CD4-positive, alpha-beta T cell treated with Interleukin-15 for 1 hour (primary cell): Measurements from ENCODE around the gene DNAH3.
"Not testable (repeated sequence)": the region's sequence is repeated elsewhere in the genome, so short reads cannot be mapped to it uniquely, and the experiment has no call there.

ENCODE experiments used
- DNase-seq: peaks from one replicate; pipeline ENCODE4 v3.0.0-alpha.2; 2020

Gene DNAH3

DNA sequence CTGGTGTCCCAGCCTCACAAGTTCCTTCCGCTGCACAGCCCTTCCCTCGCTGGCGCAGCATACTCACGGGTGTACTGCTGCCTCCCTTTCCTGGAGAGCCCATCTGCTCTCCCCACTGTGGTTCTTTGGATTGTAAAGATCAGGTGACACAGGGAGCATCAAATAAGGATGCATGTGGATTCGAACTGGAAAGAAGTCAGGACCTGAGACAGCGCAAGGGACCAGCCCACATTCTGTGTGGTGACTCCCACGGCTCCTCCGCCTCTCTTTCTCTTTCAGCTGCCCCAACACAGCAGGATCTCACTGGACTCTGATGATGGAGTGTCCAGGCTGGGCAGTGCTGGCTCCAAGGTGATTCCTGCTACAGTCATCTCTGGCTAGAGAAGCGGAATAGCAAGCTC is 15.9 kb upstream of the DNAH3 start:
- DNase-seq: no peak

DNA sequence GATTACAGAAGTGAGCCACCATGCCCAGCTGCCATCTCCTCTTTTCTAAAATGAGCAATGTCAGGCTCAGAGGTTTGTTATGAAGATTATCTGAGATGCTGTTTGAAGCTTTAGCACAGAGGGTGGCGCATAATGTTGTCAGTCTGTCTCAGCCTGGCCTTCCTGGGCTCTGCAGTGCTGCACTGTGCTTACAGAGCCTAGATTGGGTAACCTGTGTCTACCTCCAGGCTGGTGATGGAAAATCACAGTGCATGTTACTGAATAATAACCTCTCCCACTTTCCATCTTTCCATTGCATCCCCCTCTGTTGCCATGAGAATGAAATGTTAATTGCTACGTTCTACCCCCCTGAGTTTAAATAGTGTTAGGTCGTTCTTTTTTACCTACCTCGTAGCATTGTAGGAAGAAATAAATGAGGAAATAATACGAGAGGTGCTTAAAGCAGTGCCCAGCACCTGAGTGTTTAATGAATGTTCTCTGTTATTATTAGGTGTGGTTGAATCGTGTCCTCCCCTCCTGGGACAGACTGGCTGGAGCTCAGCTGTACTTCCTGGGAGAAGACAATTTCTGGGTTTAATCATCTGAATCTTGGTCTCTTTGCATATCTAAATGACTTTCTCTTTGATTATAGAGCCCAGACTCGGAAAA is 14.0 kb upstream of the DNAH3 start:
- no peak for DNase-seq

DNA sequence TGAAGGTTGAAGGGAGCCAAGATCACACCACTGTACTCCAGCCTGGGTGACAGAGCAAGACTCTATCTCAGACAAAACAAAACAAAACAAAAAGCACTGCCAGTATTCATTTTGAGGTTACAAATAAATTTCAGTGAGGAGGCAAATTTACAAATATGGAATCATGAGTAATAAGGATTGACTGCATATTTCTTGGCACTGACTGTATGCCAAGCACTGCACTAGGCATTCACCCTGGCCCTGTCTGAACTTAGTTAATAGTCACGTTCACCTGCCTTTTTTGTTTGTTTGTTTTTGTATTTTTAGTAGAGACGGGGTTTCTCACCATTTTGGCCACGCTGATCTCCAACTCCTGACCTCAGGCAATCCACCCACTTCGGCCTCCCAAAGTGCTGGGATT is 12.9 kb upstream of the DNAH3 start:
- DNase-seq: no peak

DNA sequence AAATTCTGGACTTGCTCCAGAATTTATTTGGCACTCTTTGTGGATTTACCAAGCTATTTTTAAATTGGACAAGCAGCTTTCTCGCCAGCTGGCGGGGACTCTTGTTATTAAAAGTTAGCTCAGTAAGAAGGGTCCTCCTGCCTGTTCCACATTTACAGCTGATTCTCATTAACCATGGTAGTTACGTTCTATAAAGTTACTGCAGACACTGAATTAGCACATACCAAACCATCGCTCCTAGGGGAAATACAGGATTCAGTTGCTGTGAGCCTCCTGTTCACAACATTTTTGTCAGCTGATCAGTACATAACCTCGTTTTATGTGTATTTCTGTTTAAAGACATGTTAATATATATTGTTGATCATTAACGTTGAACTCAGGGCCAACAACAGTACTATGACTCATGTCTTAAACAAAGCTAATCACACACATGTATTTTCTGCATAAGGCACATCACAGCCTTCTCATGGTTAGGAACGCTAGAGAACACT is 12.1 kb upstream of the DNAH3 start:
- no peak for DNase-seq

DNA sequence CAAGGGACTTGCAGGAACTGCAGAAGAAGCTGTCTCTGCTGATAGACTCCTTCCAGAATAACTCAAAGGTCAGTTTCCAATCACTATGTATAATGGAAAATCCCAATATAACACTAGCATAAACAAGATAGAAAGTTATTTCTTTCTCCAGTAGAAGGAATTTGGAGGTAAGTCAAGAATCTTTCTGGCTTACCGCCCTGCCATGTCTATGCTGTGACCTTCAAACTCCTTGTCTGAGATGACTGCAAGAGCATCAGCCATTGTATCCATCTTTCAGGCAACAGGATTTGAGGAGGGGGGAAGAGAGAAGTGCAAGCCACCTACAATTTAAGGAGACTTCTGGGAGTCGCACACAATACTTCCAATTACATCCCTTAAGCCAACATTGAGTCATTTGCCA is 10.6 kb upstream of the DNAH3 start:
- no peak for DNase-seq

DNA sequence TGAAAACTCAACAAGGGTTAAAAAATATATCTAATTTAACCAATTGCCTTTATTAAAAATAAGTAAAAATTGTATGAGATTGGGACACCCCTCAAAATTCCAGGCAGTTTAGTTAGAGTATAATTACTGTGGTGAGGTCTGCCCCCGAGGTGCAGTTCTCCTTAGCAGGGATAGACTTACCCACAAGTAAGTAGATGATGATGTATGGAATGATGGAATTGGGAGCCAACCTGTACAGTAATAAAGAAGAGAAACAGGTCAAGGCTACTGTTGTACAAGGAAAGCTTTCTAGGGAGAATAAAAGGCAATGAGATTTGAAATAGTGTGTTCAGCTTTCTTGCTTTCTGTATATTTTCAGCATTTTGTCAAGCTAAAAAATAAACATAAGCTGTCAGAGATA is 9.6 kb upstream of the DNAH3 start:
- no peak for DNase-seq

DNA sequence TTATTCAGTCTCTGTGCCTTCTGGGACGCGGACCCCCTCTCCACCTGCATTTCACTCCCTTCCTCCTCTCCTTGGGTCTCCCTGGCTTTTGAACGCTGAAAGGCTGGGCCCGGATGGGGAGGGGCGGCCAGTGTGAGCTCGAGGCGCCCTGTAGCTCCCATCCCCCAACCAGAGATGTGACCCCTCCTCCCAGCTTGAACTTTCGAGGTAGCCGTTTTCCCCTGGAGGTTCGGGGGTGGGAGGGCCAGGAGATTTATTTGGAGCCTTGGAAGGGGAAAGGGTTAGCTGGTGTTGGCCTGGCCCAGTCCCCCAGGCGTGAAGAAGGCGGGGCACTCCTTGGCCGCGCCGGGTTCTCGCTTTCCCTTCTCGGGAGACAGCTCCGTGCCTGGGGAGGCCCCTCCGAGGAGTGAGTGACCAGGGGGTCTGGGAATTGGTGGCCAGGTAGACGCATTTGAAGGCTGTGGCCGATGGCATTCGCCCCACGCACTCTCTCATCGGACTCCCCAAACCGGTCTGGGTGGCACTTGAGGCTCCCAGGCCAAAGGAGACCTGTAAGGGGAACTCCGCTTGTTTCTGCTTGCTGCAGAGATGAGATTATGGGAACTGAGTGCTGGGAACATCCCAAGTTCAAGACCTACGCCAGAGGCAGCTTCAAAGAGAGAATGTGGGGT is 8.8 kb upstream of the DNAH3 start:
- DNase-seq: no peak

DNA sequence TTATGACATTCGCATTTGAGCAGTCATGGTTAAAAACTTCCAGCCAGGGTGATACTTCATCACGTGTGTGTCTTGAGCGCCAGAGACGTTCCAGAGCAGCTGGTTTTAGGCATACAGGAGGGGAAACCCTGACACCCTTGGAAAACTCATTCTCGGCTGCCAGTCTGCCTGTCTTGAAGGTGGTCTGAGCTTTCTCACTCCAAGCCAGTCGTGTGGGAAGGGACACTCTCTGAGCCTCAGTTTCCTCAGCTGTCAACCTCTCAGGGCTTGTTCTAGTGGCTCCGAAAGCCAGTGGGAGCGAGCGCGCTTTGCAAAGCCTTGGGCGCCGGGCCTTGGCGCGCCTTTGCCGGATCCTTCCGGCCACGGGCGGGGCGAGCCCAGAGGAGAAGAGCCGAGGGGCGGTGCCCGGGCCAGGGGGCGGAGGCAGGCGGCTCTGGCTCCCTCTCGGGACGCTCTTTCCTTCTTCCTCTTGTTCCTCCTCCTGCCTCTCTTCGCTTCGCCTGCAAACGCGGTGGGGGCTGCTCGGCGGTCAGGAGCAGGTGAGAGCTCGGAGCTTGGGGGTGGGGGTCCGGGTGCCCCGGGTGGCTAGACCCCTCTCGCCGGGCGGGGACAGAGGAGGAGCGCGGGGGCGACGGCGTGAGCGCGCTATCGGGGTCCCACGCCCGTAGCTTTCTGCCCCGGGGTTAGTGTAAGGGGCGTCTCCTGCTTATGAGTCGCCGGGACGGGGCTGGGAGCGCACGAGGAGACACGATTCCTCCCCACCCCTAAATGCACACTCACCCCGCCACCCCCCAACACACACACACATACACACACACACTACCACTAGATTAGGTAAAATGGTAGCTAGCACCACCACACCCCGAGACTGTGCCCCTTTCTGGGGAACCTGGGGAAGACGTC is 7.8 kb upstream of the DNAH3 start, which contains the start of gene LDAF1:
Gene LDAF1 (plus strand): TSS at position 467 of the 903 bp plus-strand sequence. CDS start 2,509 bp downstream, outside the sequence.
- peak; percentile 69 for DNase-seq

DNA sequence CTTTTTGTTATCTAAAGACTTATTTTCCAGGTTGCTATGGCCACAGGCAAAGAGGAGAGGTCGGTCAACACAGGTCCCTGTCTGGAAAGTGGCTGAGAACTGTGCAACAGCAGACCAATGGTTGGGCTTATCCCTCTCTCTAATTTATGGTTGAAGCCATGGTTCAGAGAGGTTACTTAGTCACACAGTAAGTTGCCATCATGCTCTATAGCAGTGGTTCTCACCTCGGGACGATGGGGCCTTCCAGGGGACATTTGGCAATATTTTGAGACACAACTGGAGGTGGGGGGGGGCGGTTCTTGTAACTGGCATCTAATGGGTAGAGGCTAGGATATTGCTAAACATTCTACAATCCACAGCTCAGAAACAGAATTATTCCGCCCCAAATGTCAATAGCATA is 7.0 kb upstream of the DNAH3 start:
- DNase-seq: no peak

DNA sequence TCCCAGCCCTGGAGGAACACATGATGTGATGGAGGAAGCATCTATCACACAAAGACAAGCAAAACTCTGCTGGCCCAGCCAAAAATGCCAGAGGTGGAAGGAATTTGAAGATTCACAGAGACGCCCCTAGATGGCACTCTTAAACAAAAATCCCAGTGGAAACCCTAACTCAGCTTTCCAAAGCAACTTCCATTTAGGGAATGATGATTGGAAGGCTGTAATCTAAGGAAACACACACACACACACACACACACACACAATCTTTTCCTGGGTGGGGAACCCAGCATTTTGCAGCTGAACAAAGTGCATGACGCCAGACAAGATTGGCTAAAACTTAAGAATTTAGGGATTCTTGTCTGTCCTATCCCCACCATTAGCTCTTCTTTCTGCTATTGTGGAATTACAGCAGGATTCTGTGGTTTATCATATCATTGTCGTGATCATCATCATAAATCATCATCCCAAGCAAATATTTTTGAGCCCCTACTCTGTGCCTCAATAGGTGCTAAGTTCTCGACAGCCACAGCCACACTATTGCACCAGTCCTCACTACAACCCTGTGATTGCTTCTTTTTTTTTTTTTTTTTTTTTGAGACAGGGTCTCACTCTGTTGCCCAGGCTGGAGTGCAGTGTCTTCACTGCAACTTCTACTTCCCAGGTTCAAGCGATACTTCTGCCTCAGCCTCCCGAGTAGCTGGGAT is 6.3 kb upstream of the DNAH3 start:
- DNase-seq: no peak

DNA sequence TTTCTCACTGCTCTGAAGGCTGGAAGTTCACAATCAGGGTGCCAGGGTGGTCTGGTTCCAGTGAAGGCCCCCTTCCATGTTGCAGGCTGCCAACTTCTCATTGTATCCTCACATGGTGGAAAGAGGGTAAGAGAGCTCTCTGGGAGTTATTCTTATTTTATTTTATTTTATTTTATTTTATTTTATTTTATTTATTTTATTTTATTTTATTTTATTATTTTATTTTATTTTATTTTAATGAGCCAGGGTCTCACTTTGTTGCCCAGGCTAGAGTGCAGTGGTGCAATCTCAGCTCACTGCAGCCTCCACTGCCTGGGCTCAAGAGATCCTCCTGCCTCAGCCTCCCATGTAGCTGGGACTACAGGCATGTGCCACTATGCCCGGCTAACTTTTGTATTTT is 5.4 kb upstream of the DNAH3 start:
- DNase-seq: not testable (repeated sequence)

DNA sequence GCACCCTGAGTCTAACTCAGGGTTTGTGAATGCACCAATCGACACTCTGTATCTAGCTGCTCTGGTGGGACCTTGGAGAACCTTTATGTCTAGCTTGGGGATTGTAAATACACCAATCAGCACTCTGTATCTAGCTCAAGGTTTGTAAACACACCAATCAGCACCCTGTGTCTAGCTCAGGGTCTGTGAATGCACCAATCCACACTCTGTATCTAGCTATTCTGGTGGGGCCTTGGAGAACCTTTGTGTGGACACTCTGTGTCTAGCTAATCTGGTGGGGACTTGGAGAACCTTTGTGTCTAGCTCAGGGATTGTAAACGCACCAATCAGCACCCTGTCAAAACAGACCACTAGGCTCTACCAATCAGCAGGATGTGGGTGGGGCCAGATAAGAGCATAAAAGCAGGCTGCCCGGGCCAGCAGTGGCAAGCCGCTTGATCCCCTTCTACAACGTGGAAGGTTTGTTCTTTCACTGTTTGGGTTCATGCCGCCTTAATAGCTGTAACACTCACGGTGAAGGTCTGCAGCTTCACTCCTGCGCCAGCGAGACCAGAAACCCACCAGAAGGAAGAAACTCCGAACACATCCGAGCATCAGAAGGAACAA is 2.6 kb upstream of the DNAH3 start:
- not testable (repeated sequence) for DNase-seq

DNA sequence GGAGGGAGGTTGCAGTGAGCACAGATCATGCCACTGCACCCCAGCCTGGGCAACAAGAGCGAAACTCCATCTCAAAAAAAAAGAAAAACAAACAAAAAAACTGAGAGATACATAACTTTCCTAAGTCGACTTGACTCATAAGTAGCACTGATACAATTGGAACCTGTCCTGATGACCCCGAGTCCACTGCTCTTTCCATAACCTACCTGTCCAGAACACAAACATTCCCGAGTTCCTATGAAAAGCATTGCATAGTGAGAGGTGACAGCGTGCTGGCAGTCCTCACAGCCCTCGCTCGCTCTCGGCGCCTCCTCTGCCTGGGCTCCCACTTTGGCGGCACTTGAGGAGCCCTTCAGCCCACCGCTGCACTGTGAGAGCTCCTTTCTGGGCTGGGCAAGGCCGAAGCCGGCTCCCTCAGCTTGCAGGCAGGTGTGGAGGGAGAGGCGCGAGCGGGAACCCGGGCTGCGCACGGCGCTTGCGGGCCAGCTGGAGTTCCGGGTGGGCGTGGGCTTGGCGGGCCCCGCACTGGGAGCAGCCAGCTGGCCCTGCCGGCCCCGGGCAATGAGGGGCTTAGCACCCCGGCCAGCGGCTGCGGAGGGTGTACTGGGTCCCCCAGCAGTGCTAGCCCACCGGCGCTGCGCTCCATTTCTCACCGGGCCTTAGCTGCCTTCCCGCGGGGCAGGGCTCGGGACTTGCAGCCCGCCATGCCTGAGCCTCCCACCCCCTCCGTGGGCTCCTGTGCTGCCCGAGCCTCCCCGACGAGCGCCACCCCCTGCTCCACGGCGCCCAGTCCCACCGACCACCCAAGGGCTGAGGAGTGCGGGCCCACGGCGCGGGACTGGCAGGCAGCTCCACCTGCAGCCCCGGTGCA is 1.7 kb upstream of the DNAH3 start:
- not testable (repeated sequence) for DNase-seq

DNA sequence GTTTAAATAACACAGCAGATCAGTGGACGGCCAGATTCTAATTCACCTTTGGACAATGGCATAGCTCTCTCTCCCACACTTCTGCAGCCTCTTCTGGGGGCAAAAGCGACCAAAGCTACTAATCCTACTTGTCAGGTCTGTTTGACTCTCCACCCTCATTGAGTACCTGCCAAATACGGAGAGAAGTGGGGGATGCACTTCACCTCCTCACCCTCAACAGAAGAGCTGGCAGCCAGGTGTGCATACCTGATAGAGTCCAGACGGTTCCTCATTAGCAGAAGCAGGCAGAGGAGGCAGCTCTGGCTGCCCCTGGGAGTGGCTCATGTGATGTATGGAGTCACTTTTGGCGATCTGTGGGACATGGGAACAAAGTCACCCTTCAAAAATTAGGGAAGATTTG is 4.9 kb downstream of the DNAH3 start:
- DNase-seq: no peak

DNA sequence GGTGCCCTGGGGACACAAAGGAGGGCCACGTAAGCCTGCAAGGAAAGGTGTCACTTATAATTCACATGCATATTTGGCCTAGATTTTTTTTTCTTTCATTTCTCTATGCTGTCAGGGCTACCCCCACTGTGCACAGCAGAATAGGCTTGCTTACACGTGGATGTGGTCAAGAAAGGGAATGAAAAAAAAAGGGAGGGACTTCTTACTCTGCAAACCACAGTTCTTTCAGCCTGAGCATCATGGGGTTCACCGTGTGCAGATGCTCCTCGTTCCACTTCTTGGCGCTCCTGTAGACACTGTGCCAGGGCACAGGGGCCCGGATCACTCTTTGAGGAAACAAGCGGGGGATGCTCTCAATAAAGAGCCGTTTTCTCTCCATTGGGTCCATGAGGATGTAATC is 16.6 kb downstream of the DNAH3 start:
- no peak for DNase-seq

DNA sequence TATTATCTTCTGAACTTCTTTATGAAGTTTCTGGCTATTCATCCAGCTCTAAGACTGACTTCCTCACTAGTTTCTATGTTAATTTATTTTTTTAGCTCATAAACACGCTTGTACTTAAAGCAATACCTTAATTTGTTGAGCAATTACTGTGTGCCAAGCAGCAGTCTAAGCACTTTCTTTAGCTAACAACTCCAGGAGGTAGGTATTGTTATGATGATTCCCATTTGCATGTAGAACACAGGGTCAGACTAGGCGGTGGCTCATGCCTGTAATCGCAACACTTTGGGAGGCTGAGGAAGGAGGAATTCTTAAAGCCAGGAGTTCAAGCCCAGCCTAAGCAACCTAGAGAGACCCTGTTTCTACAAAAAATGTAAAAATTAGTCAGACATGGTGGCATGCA is 19.8 kb downstream of the DNAH3 start:
- no peak for DNase-seq

DNA sequence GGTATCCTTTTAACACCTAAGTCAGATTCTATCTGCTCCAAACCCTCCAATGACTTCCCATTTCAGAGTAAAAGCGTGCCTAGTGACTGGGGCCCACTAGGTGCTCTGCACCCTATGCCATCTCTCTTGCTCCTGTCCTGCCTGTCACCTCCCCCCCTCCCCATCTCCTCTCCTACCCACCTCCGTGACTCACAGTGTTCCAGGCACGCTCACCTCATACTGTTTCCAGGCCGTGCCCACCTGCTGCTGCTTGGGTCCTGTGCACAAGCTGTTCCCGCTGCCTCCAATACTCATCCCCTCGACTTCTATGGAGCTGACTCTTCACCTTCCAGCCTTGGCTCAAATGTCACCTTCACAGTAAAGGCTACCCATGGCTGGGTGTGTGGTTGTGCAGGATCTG is 21.7 kb downstream of the DNAH3 start:
- DNase-seq: no peak

DNA sequence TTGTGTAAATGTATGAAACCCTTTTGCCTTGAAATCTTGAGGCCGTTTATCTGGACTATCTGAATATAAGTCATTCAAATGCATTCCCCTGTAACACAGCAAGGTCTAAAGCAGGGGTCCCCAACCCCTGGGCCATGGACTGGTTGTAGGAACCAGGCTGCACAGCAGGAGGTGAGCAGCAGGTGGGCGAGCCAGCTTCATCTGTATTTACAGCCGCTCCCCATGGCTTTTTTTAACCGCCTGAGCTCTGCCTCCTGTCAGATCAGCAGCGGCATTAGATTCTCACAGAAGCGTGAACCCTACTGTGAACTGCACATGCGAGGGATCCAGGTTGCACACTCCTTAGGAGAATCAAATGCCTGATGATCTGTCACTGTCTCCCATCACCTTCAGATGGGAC is 24.1 kb downstream of the DNAH3 start:
- DNase-seq: no peak

DNA sequence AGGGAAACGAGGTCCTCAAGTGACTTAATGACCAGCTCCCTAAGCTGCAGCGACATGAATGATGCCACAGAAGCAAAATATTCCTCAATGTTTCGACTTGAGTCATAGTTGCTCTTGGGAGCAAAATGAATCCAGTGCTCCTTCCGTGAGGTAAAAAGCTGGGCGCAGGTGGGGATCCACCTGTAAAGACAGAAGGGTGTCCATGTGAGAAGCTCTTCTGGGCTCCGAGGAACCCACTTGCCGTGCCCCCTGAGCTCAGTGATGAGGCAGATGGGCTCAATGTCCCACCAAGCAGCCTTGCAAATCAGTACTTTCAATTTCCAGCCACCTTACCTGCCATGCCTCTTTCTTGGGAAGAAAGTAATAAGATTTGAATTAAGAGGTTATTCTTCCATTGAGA is 25.5 kb downstream of the DNAH3 start:
- DNase-seq: no peak

DNA sequence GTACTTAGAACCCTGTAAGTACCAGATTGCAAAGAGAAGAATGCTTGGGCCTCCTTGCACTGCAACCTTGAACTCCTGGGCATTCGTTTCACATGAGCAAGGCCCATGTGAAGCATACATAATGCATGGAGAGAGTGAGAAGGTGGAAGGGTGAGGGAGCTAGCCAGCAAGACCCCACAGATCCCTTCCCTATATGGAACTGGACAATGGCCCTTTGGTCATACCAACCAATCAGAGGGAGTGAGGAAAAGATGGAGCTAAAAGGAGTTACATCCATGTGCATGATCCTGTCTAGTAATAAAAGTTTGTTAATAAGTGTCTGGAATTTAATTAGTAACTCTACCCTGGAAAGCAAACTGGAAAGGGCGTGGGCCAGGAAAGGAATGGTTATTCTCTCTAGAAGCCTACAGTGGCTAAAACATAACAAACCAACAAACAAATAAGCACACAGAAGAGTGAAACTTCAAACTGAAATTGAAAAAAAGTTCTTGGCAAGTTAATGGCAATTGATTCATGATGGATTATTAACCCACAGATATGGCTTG is 29.6 kb downstream of the DNAH3 start:
- no peak for DNase-seq

DNA sequence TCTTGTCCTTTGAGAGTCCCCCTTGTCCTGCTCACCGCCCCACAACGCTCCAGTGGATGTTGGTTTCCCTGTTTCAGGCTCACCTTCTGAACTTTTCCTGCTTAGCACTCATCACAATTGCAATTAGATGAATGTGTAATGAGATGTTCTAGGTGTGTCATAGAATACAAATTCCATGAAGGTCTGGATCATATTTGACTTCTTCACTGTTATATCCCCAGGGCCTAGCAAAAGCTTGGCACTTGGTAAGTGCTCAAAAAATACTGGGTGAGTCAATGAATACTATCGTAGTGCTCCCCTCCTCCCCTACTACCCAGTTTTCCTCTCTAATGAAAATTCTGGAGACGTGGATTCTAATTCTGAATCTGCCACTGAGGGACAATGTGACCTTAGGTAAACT is 33.1 kb downstream of the DNAH3 start:
- DNase-seq: no peak
